Tibial nerve (tissue), 4 donors: Measurements from ENCODE around the gene CCDC85C.

ENCODE experiments used
- EP300 ChIP-seq, 2 donors: sonication (generic); formaldehyde crosslinking; IDR thresholded peaks; one replicate each; pipeline ENCODE4 v1.6.1; 2017; ENCODE audit warnings: antibody characterized with exemption in 2 of 2, mild to moderate bottlenecking in 1 of 2
- POLR2A ChIP-seq, 2 donors: fragments of 450-650 bp; IDR thresholded peaks; one replicate each; pipeline ENCODE4 v1.6.1; 2017; ENCODE audit warnings: antibody characterized with exemption in 2 of 2, mild to moderate bottlenecking in 2 of 2, moderate library complexity in 2 of 2
- TF ChIP-seq, protein P1 (sequence below), 5 experiments: fragments of 200-600 bp in 3 of 5; fragments of 450-650 bp in 2 of 5; sonication (generic) in 3 of 5; IDR thresholded peaks; one replicate each; pipeline ENCODE4 v1.5.1; 2016 to 2019; ENCODE audit warnings: antibody characterized with exemption in 5 of 5, mild to moderate bottlenecking in 3 of 5, moderate library complexity in 2 of 5

DNA sequence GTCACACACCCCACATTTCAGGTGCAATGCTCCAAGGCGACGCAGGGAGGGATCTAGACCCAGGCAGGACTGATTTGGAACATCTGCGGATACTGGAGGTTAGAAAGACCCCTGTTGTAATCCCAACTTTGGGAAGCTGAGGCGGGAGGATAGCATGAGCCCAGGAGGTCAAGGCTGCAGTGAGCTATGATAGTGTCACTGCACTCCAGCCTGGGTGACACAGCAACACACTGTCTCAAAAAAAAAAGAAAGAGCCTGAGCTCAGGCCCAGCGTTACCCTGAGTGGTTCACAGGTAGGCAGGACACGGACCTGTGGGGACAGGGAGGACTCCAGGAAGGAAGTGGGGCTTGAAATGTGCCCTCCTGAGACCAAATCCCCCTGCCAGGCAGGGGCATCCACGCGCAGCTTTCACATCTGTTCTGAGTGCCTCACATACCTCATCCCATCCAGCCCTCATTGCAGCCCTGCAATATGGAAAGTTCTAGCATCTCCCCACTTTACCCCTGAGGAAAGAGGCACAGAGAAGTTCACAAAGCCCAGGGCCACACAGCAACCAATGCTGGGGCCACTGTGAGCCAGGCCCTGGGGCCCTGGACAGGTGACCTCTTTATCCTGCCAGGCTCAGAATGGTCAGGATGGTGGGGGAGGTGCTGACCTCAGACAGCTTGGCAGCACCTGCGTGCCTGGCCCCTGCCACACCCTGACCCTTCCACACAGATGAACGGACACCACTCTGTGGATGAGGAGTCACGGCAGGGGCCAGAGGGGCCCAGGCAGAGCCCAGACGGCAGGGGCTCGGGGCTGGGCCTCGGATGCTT is 34.1 kb downstream of the CCDC85C start:
- TF ChIP-seq, protein P1, sequence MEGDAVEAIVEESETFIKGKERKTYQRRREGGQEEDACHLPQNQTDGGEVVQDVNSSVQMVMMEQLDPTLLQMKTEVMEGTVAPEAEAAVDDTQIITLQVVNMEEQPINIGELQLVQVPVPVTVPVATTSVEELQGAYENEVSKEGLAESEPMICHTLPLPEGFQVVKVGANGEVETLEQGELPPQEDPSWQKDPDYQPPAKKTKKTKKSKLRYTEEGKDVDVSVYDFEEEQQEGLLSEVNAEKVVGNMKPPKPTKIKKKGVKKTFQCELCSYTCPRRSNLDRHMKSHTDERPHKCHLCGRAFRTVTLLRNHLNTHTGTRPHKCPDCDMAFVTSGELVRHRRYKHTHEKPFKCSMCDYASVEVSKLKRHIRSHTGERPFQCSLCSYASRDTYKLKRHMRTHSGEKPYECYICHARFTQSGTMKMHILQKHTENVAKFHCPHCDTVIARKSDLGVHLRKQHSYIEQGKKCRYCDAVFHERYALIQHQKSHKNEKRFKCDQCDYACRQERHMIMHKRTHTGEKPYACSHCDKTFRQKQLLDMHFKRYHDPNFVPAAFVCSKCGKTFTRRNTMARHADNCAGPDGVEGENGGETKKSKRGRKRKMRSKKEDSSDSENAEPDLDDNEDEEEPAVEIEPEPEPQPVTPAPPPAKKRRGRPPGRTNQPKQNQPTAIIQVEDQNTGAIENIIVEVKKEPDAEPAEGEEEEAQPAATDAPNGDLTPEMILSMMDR (IDR thresholded peaks at IDR 0.05), result no peak
- TF ChIP-seq EP300 (IDR thresholded peaks at IDR 0.05) (no peak), POLR2A (IDR thresholded peaks at IDR 0.05) (no peak)
